ENCODE results near the gene SMARCA2.

SMARCA2 gene

DNA sequence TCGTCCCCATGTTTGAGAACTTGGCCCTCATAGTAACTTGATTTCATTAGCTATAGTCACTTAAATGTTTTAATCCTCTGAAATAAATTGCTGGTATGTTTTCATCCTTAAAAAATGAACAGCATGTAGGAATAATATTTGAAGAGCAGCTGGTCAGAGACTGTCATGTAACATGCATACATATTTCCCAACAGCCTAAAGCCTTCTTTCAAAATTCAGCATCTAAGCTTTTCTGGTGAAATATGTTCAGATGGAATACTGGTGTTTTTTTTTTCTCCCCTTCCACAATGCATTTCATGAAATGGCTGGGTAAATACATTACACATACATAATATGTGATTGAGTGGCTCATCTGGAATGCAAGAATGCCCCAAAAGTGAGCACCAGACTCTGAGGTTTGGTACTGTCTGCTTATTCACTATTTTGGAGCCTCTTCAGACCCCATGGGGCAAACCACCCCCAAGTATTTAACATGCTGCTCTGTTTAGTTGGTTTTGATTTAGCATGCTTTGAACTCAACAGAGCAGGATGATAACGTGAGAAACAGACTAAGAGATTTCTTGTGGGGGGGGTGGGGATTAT lies 94.0 kb downstream of the SMARCA2 start:
- TF ChIP-seq, protein P1, sequence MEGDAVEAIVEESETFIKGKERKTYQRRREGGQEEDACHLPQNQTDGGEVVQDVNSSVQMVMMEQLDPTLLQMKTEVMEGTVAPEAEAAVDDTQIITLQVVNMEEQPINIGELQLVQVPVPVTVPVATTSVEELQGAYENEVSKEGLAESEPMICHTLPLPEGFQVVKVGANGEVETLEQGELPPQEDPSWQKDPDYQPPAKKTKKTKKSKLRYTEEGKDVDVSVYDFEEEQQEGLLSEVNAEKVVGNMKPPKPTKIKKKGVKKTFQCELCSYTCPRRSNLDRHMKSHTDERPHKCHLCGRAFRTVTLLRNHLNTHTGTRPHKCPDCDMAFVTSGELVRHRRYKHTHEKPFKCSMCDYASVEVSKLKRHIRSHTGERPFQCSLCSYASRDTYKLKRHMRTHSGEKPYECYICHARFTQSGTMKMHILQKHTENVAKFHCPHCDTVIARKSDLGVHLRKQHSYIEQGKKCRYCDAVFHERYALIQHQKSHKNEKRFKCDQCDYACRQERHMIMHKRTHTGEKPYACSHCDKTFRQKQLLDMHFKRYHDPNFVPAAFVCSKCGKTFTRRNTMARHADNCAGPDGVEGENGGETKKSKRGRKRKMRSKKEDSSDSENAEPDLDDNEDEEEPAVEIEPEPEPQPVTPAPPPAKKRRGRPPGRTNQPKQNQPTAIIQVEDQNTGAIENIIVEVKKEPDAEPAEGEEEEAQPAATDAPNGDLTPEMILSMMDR (IDR thresholded peaks at IDR 0.05; ENCODE audit: control extremely low read depth, extremely low read depth, low read depth, missing control alignments), result no peak
- DNase-seq (ENCODE audit: extremely low spot score), result no peak
- ChIA-PET CTCF (interaction anchor here (1.6 to 1.7 kb wide), 2 partner anchors 12 to 19 kb away, joined by 4 to 5 read pairs; no protein-coding TSS in a partner anchor), POLR2A (no interaction called here)

DNA sequence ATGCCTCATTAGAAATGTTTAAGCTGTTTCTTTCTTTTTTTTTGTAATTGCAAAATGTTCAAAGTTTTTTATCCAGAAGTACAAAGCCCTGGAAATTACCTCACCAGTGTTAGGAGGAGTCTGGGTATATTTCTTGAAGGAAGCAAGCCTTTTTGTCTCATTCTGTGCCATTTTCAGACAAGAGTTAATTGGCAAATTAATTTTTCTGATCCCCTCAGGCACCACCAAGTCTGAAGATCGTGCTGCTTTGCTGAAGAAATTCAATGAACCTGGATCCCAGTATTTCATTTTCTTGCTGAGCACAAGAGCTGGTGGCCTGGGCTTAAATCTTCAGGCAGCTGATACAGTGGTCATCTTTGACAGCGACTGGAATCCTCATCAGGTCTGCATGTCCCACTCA lies 94.9 kb downstream of the SMARCA2 start:
- ChIA-PET POLR2A (no interaction called here), CTCF (interaction anchor here (1.2 to 2.0 kb wide), 3 partner anchors 12 to 23 kb away, joined by 3 to 6 read pairs (median 4); no protein-coding TSS in a partner anchor)
- TF ChIP-seq, protein P1 (IDR thresholded peaks at IDR 0.05; ENCODE audit: control extremely low read depth, extremely low read depth, low read depth, missing control alignments), result no peak
- no peak for DNase-seq (ENCODE audit: extremely low spot score)

DNA sequence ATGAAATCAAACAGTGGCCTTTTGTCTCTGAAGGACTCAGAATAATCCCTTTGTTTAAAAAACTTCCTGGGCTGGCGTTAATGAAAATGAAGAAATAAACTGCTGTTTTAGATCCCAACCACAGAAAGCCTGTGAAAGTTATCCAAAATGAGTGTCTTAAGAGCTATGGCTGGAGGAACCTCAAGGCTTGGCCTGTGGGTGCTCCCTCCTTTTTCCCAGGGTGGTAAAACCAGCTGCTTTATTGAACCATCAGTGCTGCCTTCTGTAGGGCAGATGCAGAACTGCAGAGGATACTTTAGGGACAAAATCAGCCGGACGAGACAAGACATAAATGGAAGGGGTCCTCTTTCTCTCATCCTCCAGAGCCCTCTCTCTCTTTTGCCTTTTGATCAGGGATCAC lies 100.9 kb downstream of the SMARCA2 start:
- ChIA-PET CTCF (interaction anchor here (1.0 to 2.7 kb wide), 9 partner anchors 8 to 29 kb away, joined by 3 to 12 read pairs (median 4); no protein-coding TSS in a partner anchor), POLR2A (no interaction called here)
- DNase-seq (ENCODE audit: extremely low spot score), result peak; percentile 12
- TF ChIP-seq, protein P1 (IDR thresholded peaks at IDR 0.05; ENCODE audit: control extremely low read depth, extremely low read depth, low read depth, missing control alignments), result no peak

DNA sequence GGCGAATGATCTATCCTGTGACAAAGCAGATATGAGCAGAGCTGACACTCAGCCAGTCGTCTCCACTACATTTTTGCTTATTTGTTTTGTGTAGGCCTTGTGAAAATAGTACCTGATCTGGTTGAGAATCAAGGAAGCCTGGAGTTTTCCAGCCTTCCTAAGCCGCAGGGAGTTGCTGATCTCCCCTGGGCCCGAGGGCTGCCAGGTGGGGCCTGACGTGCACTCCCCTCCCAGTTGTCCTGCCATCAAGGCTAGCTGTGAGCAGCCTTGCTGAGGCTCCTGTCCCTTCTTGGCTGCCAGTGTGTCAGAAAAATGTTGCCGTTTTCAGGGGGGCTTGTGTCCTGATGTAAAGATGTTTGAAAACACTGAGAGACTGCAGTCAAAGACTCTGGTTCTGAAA lies 102.4 kb downstream of the SMARCA2 start:
- POLR2A ChIA-PET, result no interaction called here
- DNase-seq (ENCODE audit: extremely low spot score), result no peak
- TF ChIP-seq, protein P1 (IDR thresholded peaks at IDR 0.05; ENCODE audit: control extremely low read depth, extremely low read depth, low read depth, missing control alignments), result no peak
- CTCF ChIA-PET, result interaction anchor here (1.3 to 2.7 kb wide), 3 partner anchors 11 to 22 kb away, joined by 4 to 6 read pairs (median 5); no protein-coding TSS in a partner anchor

DNA sequence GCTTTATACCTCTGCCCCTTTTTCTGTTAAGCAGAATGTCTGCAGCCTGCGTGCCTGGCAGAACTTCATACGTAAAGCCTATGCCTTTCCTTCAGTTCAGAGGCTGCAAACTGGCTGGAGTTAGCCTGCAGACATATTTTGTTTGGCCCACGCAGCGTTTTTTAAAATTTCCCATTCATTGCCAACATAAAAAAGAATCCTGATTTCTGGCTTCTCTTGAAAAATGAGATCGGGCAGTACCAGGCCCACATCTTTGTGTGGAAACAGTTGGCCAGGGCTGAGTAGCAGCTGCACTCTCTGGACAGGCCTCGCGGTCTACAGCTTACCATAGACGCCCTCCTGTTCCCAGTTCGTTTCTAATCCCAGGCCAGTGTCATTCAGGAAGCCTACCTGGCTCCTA lies 104.4 kb downstream of the SMARCA2 start:
- TF ChIP-seq, protein P1 (IDR thresholded peaks at IDR 0.05; ENCODE audit: control extremely low read depth, extremely low read depth, low read depth, missing control alignments), result no peak
- CTCF ChIA-PET, result interaction anchor here (1.7 kb wide), 1 partner anchor 32 kb away, joined by 4 read pairs; no protein-coding TSS in a partner anchor
- DNase-seq (ENCODE audit: extremely low spot score), result no peak
- POLR2A ChIA-PET, result no interaction called here

DNA sequence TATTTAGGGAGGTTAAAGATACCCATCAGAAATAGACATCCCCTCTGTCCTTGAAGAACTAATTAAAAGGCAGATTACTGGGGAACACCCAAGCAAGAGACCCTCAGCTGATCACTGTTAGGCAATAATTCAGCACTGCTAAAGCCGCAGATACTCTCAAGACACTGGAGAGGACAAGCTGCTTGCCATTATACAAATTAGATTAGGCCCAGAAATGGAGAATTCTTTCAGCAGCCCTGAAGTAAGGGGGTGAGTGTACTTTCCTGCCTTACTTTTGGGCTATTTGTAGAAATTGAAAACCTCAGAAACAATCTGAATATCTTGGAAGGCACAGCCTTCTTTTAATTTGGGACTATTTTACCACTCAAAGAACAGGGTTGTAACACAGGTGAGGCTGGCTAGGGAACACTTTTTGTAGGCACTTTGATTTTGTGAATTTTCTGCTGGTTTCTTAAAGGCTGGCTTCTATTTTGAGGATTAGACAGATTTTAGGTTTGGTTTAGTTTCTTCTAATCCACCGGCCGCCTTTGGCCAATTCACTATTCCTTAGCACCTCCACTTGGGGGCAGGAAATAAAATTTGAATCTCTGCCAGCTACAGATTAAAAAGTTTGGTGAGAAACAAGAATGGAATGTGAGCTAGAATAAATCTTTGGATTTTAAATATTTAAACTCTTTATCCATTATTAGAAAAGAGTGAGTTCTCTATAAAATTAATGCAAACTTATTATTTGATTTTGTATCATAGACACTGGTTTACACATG lies 106.0 kb downstream of the SMARCA2 start:
- POLR2A ChIA-PET, result no interaction called here
- TF ChIP-seq, protein P1 (IDR thresholded peaks at IDR 0.05; ENCODE audit: control extremely low read depth, extremely low read depth, low read depth, missing control alignments), result no peak
- no peak for DNase-seq (ENCODE audit: extremely low spot score)
- CTCF ChIA-PET, result interaction anchor here (0.8 to 1.8 kb wide), 2 partner anchors 7 to 11 kb away, joined by 3 to 5 read pairs; no protein-coding TSS in a partner anchor
